GM12872 (cell line): ENCODE results near the gene LMX1B.

Experiments used
- CTCF ChIP-seq: IDR thresholded peaks from 3 replicates; pipeline ENCODE4 v1.5.1; 2011; ENCODE audit warnings: low read depth, mild to moderate bottlenecking, low read length, moderate library complexity; ENCODE audit not compliant: insufficient read depth

Gene LMX1B

GRCh38 chr9:126625329-126626126, 11.8 kb downstream of the LMX1B start:
- TF ChIP-seq CTCF = no peak

GRCh38 chr9:126626127-126626925, 12.6 kb downstream of the LMX1B start:
- TF ChIP-seq CTCF = no peak

- TF ChIP-seq CTCF = no peak
Observed at GRCh38 chr9:126626926-126627233, 13.2 kb downstream of the LMX1B start.

GRCh38 chr9:126628146-126628545, 14.4 kb downstream of the LMX1B start:
- no peak for TF ChIP-seq CTCF

GRCh38 chr9:126628969-126629674, 15.4 kb downstream of the LMX1B start:
- TF ChIP-seq CTCF = no peak

- TF ChIP-seq CTCF = no peak
Observed at GRCh38 chr9:126630458-126631237, 16.9 kb downstream of the LMX1B start.

- TF ChIP-seq CTCF = no peak
Observed at GRCh38 chr9:126631254-126631653, 17.5 kb downstream of the LMX1B start.
